CD14-positive monocyte (primary cell): ENCODE measurements around the gene IPO8. TPM values are rescaled to one million over a fixed set of nuclear protein-coding genes. Genes with fewer than 3 reads are reported as not detected.

Experiments
- DNase-seq, 3 donors: peaks; one replicate each; pipeline ENCODE4 v3.0.0-alpha.2; 2011 to 2022
- H2AFZ ChIP-seq: 2 replicates; pipeline ENCODE4 v1.6.0; 2012; ENCODE audit warnings: mild to moderate bottlenecking, low read depth, low read length, inconsistent platforms; ENCODE audit not compliant: insufficient read depth, poor library complexity, severe bottlenecking
- H3K27ac ChIP-seq, 2 donors: 1 replicate in 1 of 2; 2 replicates in 1 of 2; pipeline ENCODE4 v1.5.1; 2012 to 2013; ENCODE audit warnings: low read length in 2 of 2, control low read depth in 1 of 2, inconsistent platforms in 1 of 2, low read depth in 1 of 2, mild to moderate bottlenecking in 1 of 2
- H3K27me3 ChIP-seq, 2 donors: one replicate each; pipeline versions ENCODE4 v1.6.0 to v1.6.1; 2011 to 2013; ENCODE audit warnings: low read length in 2 of 2; ENCODE audit not compliant: control insufficient read depth in 2 of 2, insufficient read depth in 2 of 2
- H3K36me3 ChIP-seq, 2 donors: replicated peaks in 1 of 2; 1 replicate in 1 of 2; 2 replicates in 1 of 2; pipeline versions ENCODE4 v1.5.1 to v1.6.1; 2012 to 2013; ENCODE audit warnings: low read length in 2 of 2, control low read depth in 1 of 2, inconsistent platforms in 1 of 2, mild to moderate bottlenecking in 1 of 2; ENCODE audit not compliant: insufficient read depth in 2 of 2, control insufficient read depth in 1 of 2
- H3K4me1 ChIP-seq, 2 donors: 1 replicate in 1 of 2; 2 replicates in 1 of 2; pipeline versions ENCODE4 v1.5.1 to v1.6.1; 2012 to 2013; ENCODE audit warnings: low read length in 2 of 2, control low read depth in 1 of 2, inconsistent platforms in 1 of 2, mild to moderate bottlenecking in 1 of 2, moderate library complexity in 1 of 2; ENCODE audit not compliant: insufficient read depth in 2 of 2, control insufficient read depth in 1 of 2
- H3K4me2 ChIP-seq: replicated peaks from 2 replicates; pipeline ENCODE3; 2012; ENCODE audit warnings: low read length, moderate library complexity, mild to moderate bottlenecking; ENCODE audit not compliant: poor library complexity, severe bottlenecking; ENCODE audit errors: extremely low read depth
- H3K4me3 ChIP-seq, 3 experiments: fragments of 200-600 bp in 1 of 3; sonication (generic) in 1 of 3; replicated peaks in 1 of 3; 1 replicate in 2 of 3; 2 replicates in 1 of 3; pipeline ENCODE4 v1.5.1; 2011 to 2013; ENCODE audit warnings: low read length in 3 of 3, mild to moderate bottlenecking in 3 of 3, control low read depth in 2 of 3, low read depth in 2 of 3, inconsistent platforms in 1 of 3, moderate library complexity in 1 of 3
- H3K79me2 ChIP-seq: 2 replicates; pipeline ENCODE4 v1.6.0; 2012; ENCODE audit warnings: mild to moderate bottlenecking, control low read depth, inconsistent platforms, low read length, moderate library complexity; ENCODE audit not compliant: insufficient read depth
- H3K9ac ChIP-seq: 2 replicates; pipeline ENCODE4 v1.6.0; 2017; ENCODE audit warnings: low read length, mild to moderate bottlenecking; ENCODE audit not compliant: insufficient read depth, poor library complexity, severe bottlenecking
- H3K9me3 ChIP-seq, 2 donors: replicated peaks in 1 of 2; 1 replicate in 1 of 2; 2 replicates in 1 of 2; pipeline versions ENCODE4 v1.5.1 to v1.6.1; 2012 to 2013; ENCODE audit warnings: low read length in 2 of 2, control low read depth in 1 of 2; ENCODE audit not compliant: control insufficient read depth in 1 of 2, insufficient read depth in 1 of 2
- H4K20me1 ChIP-seq: 2 replicates; pipeline ENCODE4 v1.6.0; 2012; ENCODE audit warnings: mild to moderate bottlenecking, low read length, control low read depth, moderate library complexity; ENCODE audit not compliant: insufficient read depth
- H3K27ac Mint-ChIP-seq, 7 donors: one replicate each; pipeline ENCODE4 v1.8.0; 2020; ENCODE audit warnings: mild to moderate bottlenecking in 7 of 7, mixed read lengths in 7 of 7, moderate library complexity in 6 of 7, inconsistent platforms in 2 of 7
- H3K27me3 Mint-ChIP-seq, 3 donors: one replicate each; pipeline ENCODE4 v1.8.0; 2021 to 2022; ENCODE audit warnings: low read depth in 3 of 3, mild to moderate bottlenecking in 3 of 3, mixed read lengths in 3 of 3, moderate library complexity in 3 of 3, inconsistent platforms in 1 of 3
- H3K36me3 Mint-ChIP-seq, 2 donors: one replicate each; pipeline ENCODE4 v1.8.0; 2020; ENCODE audit warnings: mixed read lengths in 2 of 2, inconsistent platforms in 1 of 2, mild to moderate bottlenecking in 1 of 2
- H3K4me1 Mint-ChIP-seq: one replicate; pipeline ENCODE4 v1.8.0; 2020; ENCODE audit warnings: mild to moderate bottlenecking, mixed read lengths
- H3K4me3 Mint-ChIP-seq, 2 donors: one replicate each; pipeline ENCODE4 v1.8.0; 2020; ENCODE audit warnings: mild to moderate bottlenecking in 2 of 2, mixed read lengths in 2 of 2, moderate library complexity in 1 of 2
- H3K9me3 Mint-ChIP-seq, 7 donors: one replicate each; pipeline ENCODE4 v1.8.0; 2020 to 2022; ENCODE audit warnings: mixed read lengths in 7 of 7, mild to moderate bottlenecking in 6 of 7, moderate library complexity in 6 of 7, inconsistent platforms in 2 of 7
- CTCF ChIP-seq: fragments of 200-600 bp; IDR thresholded peaks from one replicate; pipeline ENCODE4 v1.8.0; 2022; ENCODE audit warnings: antibody characterized with exemption, mild to moderate bottlenecking
- WGBS: methylation state at CpG from one replicate; pipeline ENCODE4 v1.1.5; 2013; ENCODE audit warnings: missing lambda C conversion rate; ENCODE audit not compliant: insufficient coverage; 5-methylcytosine and 5-hydroxymethylcytosine counted together
- intact Hi-C, 2 donors: fragments of 100-400 bp; cut with micrococcal nuclease; formaldehyde crosslinking; loops; one replicate each; pipeline versions ENCODE4 v1.15.0 to v1.15.1; 2023
- polyA plus RNA-seq, 3 donors: library from polyadenylated mRNA; depleted of rRNA in 1 of 3; unstranded in 2 of 3; stranded (reverse) in 1 of 3; fragments of 300-500 nt in 2 of 3; fragments of >200 nt in 1 of 3; fragmentation: Illumina TruSeq in 2 of 3; gene quantifications; 1 replicate in 2 of 3; 2 replicates in 1 of 3; pipeline ENCODE4 v1.2.3, GENCODE V29; 2012 to 2021

IPO8 gene
- polyA plus RNA-seq, 3 donors, result 8.4 to 15.8 (median 12.5) TPM

- no peak overlapping the region for H3K4me3 ChIP-seq
- H3K9me3 ChIP-seq, result no peaks in the 10 kb centered on the region
- H3K36me3 Mint-ChIP-seq, result peaks cover 13 to 14% of the 10 kb centered on the region in 2 donors
- H3K79me2 ChIP-seq, result no peaks in the 10 kb centered on the region
- H3K4me1 Mint-ChIP-seq, result peaks cover 8% of the 10 kb centered on the region
- peaks cover 0 to 25% of the 10 kb centered on the region in 2 donors for H3K36me3 ChIP-seq
- peaks cover 0 to 6% (median 0%) of the 10 kb centered on the region in 7 donors for H3K9me3 Mint-ChIP-seq
- H3K4me1 ChIP-seq, result no peaks in the 10 kb centered on the region
- H3K27ac ChIP-seq, result no peak overlapping the region
- WGBS, result 64% methylated on average over 2 of the region's 10 CpGs
- H3K4me2 ChIP-seq, result no peak overlapping the region
- H3K27ac Mint-ChIP-seq, result no peak overlapping the region
- intact Hi-C loops, result no loop called here
- TF ChIP-seq CTCF, result no peak
- no peaks in the 10 kb centered on the region for H4K20me1 ChIP-seq
- no peak overlapping the region for H3K4me3 Mint-ChIP-seq
- H3K27me3 ChIP-seq, result no peaks in the 10 kb centered on the region
- no peak for DNase-seq
- H2AFZ ChIP-seq, result no peak overlapping the region
- H3K27me3 Mint-ChIP-seq, result no peaks in the 10 kb centered on the region
- no peak overlapping the region for H3K9ac ChIP-seq
Observed at GRCh38 chr12:30707613-30708342, 12.1 kb upstream of the IPO8 start.

GRCh38 chr12:30706476-30706875, 10.8 kb upstream of the IPO8 start:
- H3K9me3 Mint-ChIP-seq, result peaks cover 0 to 6% (median 0%) of the 10 kb centered on the region in 7 donors
- intact Hi-C loops, result no loop called here
- DNase-seq, result no peak
- no peaks in the 10 kb centered on the region for H3K9me3 ChIP-seq
- H3K4me3 Mint-ChIP-seq, result no peak overlapping the region
- H3K79me2 ChIP-seq, result no peaks in the 10 kb centered on the region
- H3K9ac ChIP-seq, result no peak overlapping the region
- no peaks in the 10 kb centered on the region for H3K27me3 Mint-ChIP-seq
- no peaks in the 10 kb centered on the region for H3K4me1 ChIP-seq
- H3K4me3 ChIP-seq, result no peak overlapping the region
- H3K27ac ChIP-seq, result no peak overlapping the region
- no peaks in the 10 kb centered on the region for H4K20me1 ChIP-seq
- peaks cover 0 to 21% of the 10 kb centered on the region in 2 donors for H3K36me3 ChIP-seq
- H3K27ac Mint-ChIP-seq, result no peak overlapping the region
- peaks cover 8% of the 10 kb centered on the region for H3K4me1 Mint-ChIP-seq
- no peak for TF ChIP-seq CTCF
- no peak overlapping the region for H3K4me2 ChIP-seq
- H3K36me3 Mint-ChIP-seq, result peaks cover 13% of the 10 kb centered on the region in 2 donors
- WGBS, result no CpG with 5 or more reads among the region's 2 CpGs
- H3K27me3 ChIP-seq, result no peaks in the 10 kb centered on the region
- no peak overlapping the region for H2AFZ ChIP-seq
